OCI-LY3 (cell line): ENCODE measurements around the gene CLK2.

Experiments
- H2AFZ ChIP-seq: fragments of 200-600, 300-600 bp; shearing (Covaris generic); 2 replicates; pipeline ENCODE4 v1.6.0; 2014; ENCODE audit warnings: antibody characterized with exemption, low read depth, low read length
- H3K27ac ChIP-seq: fragments of 200-600, 300-600 bp; sonication (generic); 2 replicates; pipeline ENCODE4 v1.5.1; 2014; ENCODE audit warnings: mild to moderate bottlenecking, low read length, moderate library complexity, mixed read lengths
- H3K27me3 ChIP-seq: fragments of 200-600, 300-600 bp; sonication (generic); 2 replicates; pipeline ENCODE4 v1.6.1; 2014; ENCODE audit warnings: low read depth, low read length, mixed read lengths
- H3K36me3 ChIP-seq: fragments of 200-600, 300-600 bp; sonication (generic); replicated peaks from 2 replicates; pipeline ENCODE3; 2014; ENCODE audit warnings: low read depth, low read length, mixed read lengths
- H3K4me1 ChIP-seq: fragments of 300-600, 200-600 bp; sonication (generic); 2 replicates; pipeline ENCODE4 v1.6.1; 2014; ENCODE audit warnings: low read length, mixed read lengths
- H3K4me2 ChIP-seq: fragments of 200-600, 300-600 bp; sonication (generic); 2 replicates; pipeline ENCODE4 v1.6.1; 2014; ENCODE audit warnings: low read length, mixed read lengths
- H3K4me3 ChIP-seq: fragments of 300-600, 200-600 bp; sonication (generic); 2 replicates; pipeline ENCODE4 v1.5.1; 2014; ENCODE audit warnings: antibody characterized with exemption, mild to moderate bottlenecking, low read length, moderate library complexity
- H3K79me2 ChIP-seq: fragments of 300-600, 200-600 bp; shearing (Covaris generic); 2 replicates; pipeline ENCODE4 v1.6.1; 2014; ENCODE audit warnings: mild to moderate bottlenecking, low read length, mixed read lengths
- H3K9ac ChIP-seq: fragments of 300-600, 200-600 bp; shearing (Covaris generic); 2 replicates; pipeline ENCODE4 v1.6.0; 2014; ENCODE audit warnings: mild to moderate bottlenecking, low read length, moderate library complexity
- H3K9me3 ChIP-seq: fragments of 200-600, 300-600 bp; shearing (Covaris generic); 2 replicates; pipeline ENCODE4 v1.6.1; 2014; ENCODE audit warnings: low read length, mixed read lengths; ENCODE audit not compliant: insufficient read depth
- H4K20me1 ChIP-seq: fragments of 200-600, 300-600 bp; sonication (generic); 2 replicates; pipeline ENCODE4 v1.6.1; 2016; ENCODE audit warnings: low read length, mixed read lengths; ENCODE audit not compliant: insufficient read depth
- CTCF ChIP-seq: fragments of 200-600, 300-600 bp; sonication (generic); IDR thresholded peaks from 2 replicates; pipeline ENCODE4 v1.5.1; 2014; ENCODE audit warnings: antibody characterized with exemption, low read length, low read depth
- EZH2phosphoT487 ChIP-seq: fragments of 200-600 bp; shearing (Covaris generic); IDR thresholded peaks from 2 replicates; pipeline ENCODE4 v1.6.1; 2018; ENCODE audit warnings: antibody characterized with exemption, mixed run types, low read depth

The CLK2 gene

GRCh38 chr1:155269381-155269780 lies 3.9 kb downstream of the CLK2 start:
- H3K4me3 ChIP-seq: no peak overlapping the region
- no peak overlapping the region for H3K4me2 ChIP-seq
- H3K4me1 ChIP-seq: peaks cover 15% of the 10 kb centered on the region
- peaks cover 64% of the 10 kb centered on the region for H3K36me3 ChIP-seq
- H3K27me3 ChIP-seq: no peaks in the 10 kb centered on the region
- TF ChIP-seq CTCF (no peak), EZH2phosphoT487 (no peak)
- H3K9me3 ChIP-seq: no peaks in the 10 kb centered on the region
- peaks cover 7% of the 10 kb centered on the region; the same call in 1 of the 2 replicates for H4K20me1 ChIP-seq
- H3K9ac ChIP-seq: no peak overlapping the region
- peaks cover 35% of the 10 kb centered on the region for H3K79me2 ChIP-seq
- H2AFZ ChIP-seq: no peak overlapping the region
- H3K27ac ChIP-seq: no peak overlapping the region

GRCh38 chr1:155268630-155269029 lies 4.7 kb downstream of the CLK2 start:
- Histone ChIP-seq H3K4me1 (peaks cover 12% of the 10 kb centered on the region), H3K27me3 (no peaks in the 10 kb centered on the region), H3K4me2 (no peak overlapping the region), H3K4me3 (no peak overlapping the region), H3K27ac (no peak overlapping the region), H3K9ac (no peak overlapping the region), H3K79me2 (peaks cover 32% of the 10 kb centered on the region), H4K20me1 (peaks cover 7% of the 10 kb centered on the region; the same call in 1 of the 2 replicates), H3K9me3 (no peaks in the 10 kb centered on the region), H3K36me3 (peaks cover 70% of the 10 kb centered on the region), H2AFZ (no peak overlapping the region)
- TF ChIP-seq CTCF (no peak), EZH2phosphoT487 (no peak)

- Histone ChIP-seq H2AFZ (no peak overlapping the region), H3K4me2 (no peak overlapping the region), H3K4me1 (peaks cover 13% of the 10 kb centered on the region), H3K27me3 (no peaks in the 10 kb centered on the region), H3K36me3 (peaks cover 78% of the 10 kb centered on the region), H3K9ac (no peak overlapping the region), H3K4me3 (no peak overlapping the region), H3K79me2 (peaks cover 21% of the 10 kb centered on the region), H3K27ac (no peak overlapping the region), H4K20me1 (peaks cover 3% of the 10 kb centered on the region; the same call in 1 of the 2 replicates), H3K9me3 (no peaks in the 10 kb centered on the region)
- TF ChIP-seq CTCF: no peak
- no peak for TF ChIP-seq EZH2phosphoT487
Observed at GRCh38 chr1:155267373-155267772, 5.9 kb downstream of the CLK2 start.

GRCh38 chr1:155266553-155266952 lies 6.8 kb downstream of the CLK2 start:
- TF ChIP-seq CTCF: no peak
- no peak for TF ChIP-seq EZH2phosphoT487
- H4K20me1 ChIP-seq: no peaks in the 10 kb centered on the region
- no peak overlapping the region for H3K4me2 ChIP-seq
- H3K27ac ChIP-seq: no peak overlapping the region
- H3K36me3 ChIP-seq: peaks cover 75% of the 10 kb centered on the region
- H2AFZ ChIP-seq: no peak overlapping the region
- H3K79me2 ChIP-seq: peaks cover 17% of the 10 kb centered on the region
- peaks cover 6% of the 10 kb centered on the region for H3K4me1 ChIP-seq
- no peak overlapping the region for H3K9ac ChIP-seq
- no peaks in the 10 kb centered on the region for H3K27me3 ChIP-seq
- no peaks in the 10 kb centered on the region for H3K9me3 ChIP-seq
- no peak overlapping the region for H3K4me3 ChIP-seq
